HL-60 (cell line): Measurements from ENCODE around the gene PRUNE1.

Source experiments
- DNase-seq, 2 experiments: peaks; one replicate each; pipeline ENCODE4 v3.0.0-alpha.2; 2010 to 2020; ENCODE audit warnings: low read depth in 1 of 2, low spot score in 1 of 2
- H3K27ac ChIP-seq: fragments of 250-450 bp; sonication (Bioruptor Pico); replicated peaks from 2 replicates; pipeline ENCODE4 v1.5.1; 2020; ENCODE audit warnings: mild to moderate bottlenecking, moderate library complexity
- H3K27me3 ChIP-seq: fragments of 250-450 bp; sonication (Bioruptor Pico); 2 replicates; pipeline ENCODE4 v1.5.1; 2021; ENCODE audit warnings: mild to moderate bottlenecking, moderate library complexity; ENCODE audit not compliant: insufficient read depth, poor library complexity, severe bottlenecking
- H3K4me3 ChIP-seq: replicated peaks from 2 replicates; pipeline ENCODE4 v1.5.1; 2011; ENCODE audit warnings: mild to moderate bottlenecking, control low read depth, low read length; ENCODE audit not compliant: insufficient read depth
- CTCF ChIP-seq: IDR thresholded peaks from one replicate; pipeline ENCODE4 v1.5.1; 2011; ENCODE audit warnings: low read length, control low read depth, inconsistent platforms; ENCODE audit not compliant: insufficient read depth
- GABPA ChIP-seq: IDR thresholded peaks from 2 replicates; pipeline ENCODE4 v1.6.1; 2012; ENCODE audit warnings: low read depth
- POLR2AphosphoS5 ChIP-seq: IDR thresholded peaks from 2 replicates; pipeline ENCODE4 v1.6.1; 2012; ENCODE audit warnings: low read depth
- REST ChIP-seq: IDR thresholded peaks from 2 replicates; pipeline ENCODE4 v1.6.1; 2012; ENCODE audit warnings: low read depth; ENCODE audit not compliant: insufficient replicate concordance
- SPI1 ChIP-seq: IDR thresholded peaks from 2 replicates; pipeline ENCODE4 v1.6.1; 2012; ENCODE audit warnings: low read depth, mild to moderate bottlenecking, borderline replicate concordance

PRUNE1 gene

GRCh38 chr1:151069103-151069486 is 60.8 kb downstream of the PRUNE1 start:
- H3K27me3 ChIP-seq, result no peaks in the 10 kb centered on the region
- no peak for DNase-seq
- no peak overlapping the region for H3K27ac ChIP-seq
- no peak overlapping the region for H3K4me3 ChIP-seq
- TF ChIP-seq SPI1 (no peak), GABPA (no peak), POLR2AphosphoS5 (no peak), REST (no peak), CTCF (no peak)

GRCh38 chr1:151070474-151071276 is 62.4 kb downstream of the PRUNE1 start, which contains the start of gene GABPB2:
Gene GABPB2, plus strand, starts transcription at chr1:151070761. Its CDS starts 17,429 bp downstream, at chr1:151088190.
- peak within 1 kb of the TSS; percentile 98 for H3K27ac ChIP-seq
- peak within 1 kb of the TSS; percentile 71 for H3K4me3 ChIP-seq
- peak; percentile 91 to 93 for DNase-seq
- TF ChIP-seq SPI1 (no peak), REST (peak; percentile 3), GABPA (peak; percentile 56; the same call in 1 of the 2 replicates), CTCF (peak; percentile 87)
- no peaks in the 10 kb centered on the region for H3K27me3 ChIP-seq

- H3K27me3 ChIP-seq, result no peaks in the 10 kb centered on the region
- H3K27ac ChIP-seq, result no peak overlapping the region
- no peak for TF ChIP-seq REST
- no peak for TF ChIP-seq GABPA
- TF ChIP-seq SPI1, result no peak
- no peak for TF ChIP-seq POLR2AphosphoS5
- no peak for TF ChIP-seq CTCF
- no peak for DNase-seq
- no peak overlapping the region for H3K4me3 ChIP-seq
Measured at GRCh38 chr1:151072224-151072623, 64.0 kb downstream of the PRUNE1 start.
